HG02759 (cell line): ENCODE data around the gene STK4.
A peak's percentile ranks its signal among the peaks of the same experiment; 100 is the strongest.
"Not testable (repeated sequence)": the region's sequence is repeated elsewhere in the genome, so short reads cannot be mapped to it uniquely, and the experiment has no call there.

Source experiments
- ATAC-seq: cut with Tn5 transposase; IDR thresholded peaks from one replicate; pipeline ENCODE4 v1.9.1; 2021; ENCODE audit warnings: mild to moderate bottlenecking, moderate library complexity; ENCODE audit not compliant: unreplicated experiment

STK4 gene

GRCh38 chr20:45051204-45052060 is 85.1 kb downstream of the STK4 start:
- ATAC-seq, result peak; percentile 51

- ATAC-seq, result peak; percentile 43
These were observed 86.6 kb downstream of the STK4 start for GRCh38 chr20:45052698-45053429.

- no peak for ATAC-seq
These were observed 87.4 kb downstream of the STK4 start for GRCh38 chr20:45053430-45054351.

- ATAC-seq, result no peak
These were observed 88.7 kb downstream of the STK4 start for GRCh38 chr20:45055056-45055455.

- no peak for ATAC-seq
These were observed 90.3 kb downstream of the STK4 start for GRCh38 chr20:45056473-45057173.

- ATAC-seq, result no peak
These were observed 92.0 kb downstream of the STK4 start for GRCh38 chr20:45058168-45058850.

GRCh38 chr20:45059022-45059728 is 92.9 kb downstream of the STK4 start:
- no peak for ATAC-seq

GRCh38 chr20:45060294-45060693 is 94.0 kb downstream of the STK4 start:
- ATAC-seq, result no peak

- no peak for ATAC-seq
These were observed 94.9 kb downstream of the STK4 start for GRCh38 chr20:45061244-45061643.

GRCh38 chr20:45063107-45063506 is 96.8 kb downstream of the STK4 start:
- ATAC-seq, result not testable (repeated sequence)

GRCh38 chr20:45064812-45065211 is 98.5 kb downstream of the STK4 start:
- ATAC-seq, result no peak

- no peak for ATAC-seq
These were observed 100.1 kb downstream of the STK4 start for GRCh38 chr20:45066372-45066771.

- no peak for ATAC-seq
These were observed 100.8 kb downstream of the STK4 start for GRCh38 chr20:45067087-45067486.

- no peak for ATAC-seq
These were observed 101.2 kb downstream of the STK4 start for GRCh38 chr20:45067558-45067957.

- no peak for ATAC-seq
These were observed 102.9 kb downstream of the STK4 start for GRCh38 chr20:45069261-45069660.

GRCh38 chr20:45070932-45071632 is 104.8 kb downstream of the STK4 start:
- ATAC-seq, result no peak

- no peak for ATAC-seq
These were observed 105.8 kb downstream of the STK4 start for GRCh38 chr20:45072066-45072465.

GRCh38 chr20:45073221-45073620 is 106.9 kb downstream of the STK4 start:
- no peak for ATAC-seq

GRCh38 chr20:45077559-45077958 is 111.2 kb downstream of the STK4 start:
- ATAC-seq, result no peak
